Measurements from ENCODE around the gene C14orf93.
A peak's percentile ranks its signal among the peaks of the same experiment; 100 is the strongest.

DNA sequence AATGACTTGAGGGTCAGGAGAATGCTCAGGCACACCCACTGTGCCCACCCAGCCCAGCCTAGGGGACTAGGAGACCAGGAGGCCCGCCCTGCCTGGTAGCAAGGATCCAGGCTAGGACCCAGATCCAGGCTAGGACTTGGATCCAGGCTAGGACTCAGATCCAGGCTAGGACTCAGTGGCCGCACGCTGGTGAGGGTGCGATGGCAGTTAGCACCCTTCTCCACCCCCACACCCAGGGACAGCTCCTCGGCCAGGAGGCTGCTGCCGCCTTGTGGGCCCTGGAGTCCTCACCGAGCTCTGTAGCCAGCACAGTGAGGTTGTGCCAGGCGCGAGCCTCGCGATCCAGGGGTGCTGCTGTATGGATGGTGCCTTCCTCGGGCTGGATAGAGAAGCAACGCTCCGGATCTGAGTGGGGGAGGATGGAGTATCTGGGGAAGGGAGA is 42.3 kb upstream of the C14orf93 start:
- TF ChIP-seq, protein P1, sequence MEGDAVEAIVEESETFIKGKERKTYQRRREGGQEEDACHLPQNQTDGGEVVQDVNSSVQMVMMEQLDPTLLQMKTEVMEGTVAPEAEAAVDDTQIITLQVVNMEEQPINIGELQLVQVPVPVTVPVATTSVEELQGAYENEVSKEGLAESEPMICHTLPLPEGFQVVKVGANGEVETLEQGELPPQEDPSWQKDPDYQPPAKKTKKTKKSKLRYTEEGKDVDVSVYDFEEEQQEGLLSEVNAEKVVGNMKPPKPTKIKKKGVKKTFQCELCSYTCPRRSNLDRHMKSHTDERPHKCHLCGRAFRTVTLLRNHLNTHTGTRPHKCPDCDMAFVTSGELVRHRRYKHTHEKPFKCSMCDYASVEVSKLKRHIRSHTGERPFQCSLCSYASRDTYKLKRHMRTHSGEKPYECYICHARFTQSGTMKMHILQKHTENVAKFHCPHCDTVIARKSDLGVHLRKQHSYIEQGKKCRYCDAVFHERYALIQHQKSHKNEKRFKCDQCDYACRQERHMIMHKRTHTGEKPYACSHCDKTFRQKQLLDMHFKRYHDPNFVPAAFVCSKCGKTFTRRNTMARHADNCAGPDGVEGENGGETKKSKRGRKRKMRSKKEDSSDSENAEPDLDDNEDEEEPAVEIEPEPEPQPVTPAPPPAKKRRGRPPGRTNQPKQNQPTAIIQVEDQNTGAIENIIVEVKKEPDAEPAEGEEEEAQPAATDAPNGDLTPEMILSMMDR (IDR thresholded peaks at IDR 0.05), result peak in 1 of 6 experiments; percentile 5
- no peak for TF ChIP-seq POLR2A (IDR thresholded peaks at IDR 0.05)
